ENCODE data around the gene ABCA13.

The ABCA13 gene

DNA sequence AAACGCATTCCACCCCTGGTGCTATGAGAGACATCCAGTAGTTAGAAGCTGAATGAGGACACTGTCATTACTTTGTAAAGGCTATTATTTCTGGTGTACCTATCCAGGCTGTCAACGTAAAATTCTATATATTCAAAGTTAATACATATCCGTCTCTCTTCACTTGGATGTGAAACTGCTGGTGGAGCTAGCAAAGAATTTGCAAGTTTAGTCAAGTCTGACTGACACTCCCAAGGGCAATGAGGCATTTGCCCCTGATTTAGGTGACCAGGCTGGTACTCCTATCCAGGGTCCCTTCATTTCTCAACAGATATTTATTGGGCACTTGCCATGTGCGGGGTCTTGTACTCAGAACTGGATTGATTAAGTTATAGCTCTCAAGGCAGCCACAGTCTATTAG, 493.0 kb downstream of the ABCA13 start:
- DNase-seq = no peak

DNA sequence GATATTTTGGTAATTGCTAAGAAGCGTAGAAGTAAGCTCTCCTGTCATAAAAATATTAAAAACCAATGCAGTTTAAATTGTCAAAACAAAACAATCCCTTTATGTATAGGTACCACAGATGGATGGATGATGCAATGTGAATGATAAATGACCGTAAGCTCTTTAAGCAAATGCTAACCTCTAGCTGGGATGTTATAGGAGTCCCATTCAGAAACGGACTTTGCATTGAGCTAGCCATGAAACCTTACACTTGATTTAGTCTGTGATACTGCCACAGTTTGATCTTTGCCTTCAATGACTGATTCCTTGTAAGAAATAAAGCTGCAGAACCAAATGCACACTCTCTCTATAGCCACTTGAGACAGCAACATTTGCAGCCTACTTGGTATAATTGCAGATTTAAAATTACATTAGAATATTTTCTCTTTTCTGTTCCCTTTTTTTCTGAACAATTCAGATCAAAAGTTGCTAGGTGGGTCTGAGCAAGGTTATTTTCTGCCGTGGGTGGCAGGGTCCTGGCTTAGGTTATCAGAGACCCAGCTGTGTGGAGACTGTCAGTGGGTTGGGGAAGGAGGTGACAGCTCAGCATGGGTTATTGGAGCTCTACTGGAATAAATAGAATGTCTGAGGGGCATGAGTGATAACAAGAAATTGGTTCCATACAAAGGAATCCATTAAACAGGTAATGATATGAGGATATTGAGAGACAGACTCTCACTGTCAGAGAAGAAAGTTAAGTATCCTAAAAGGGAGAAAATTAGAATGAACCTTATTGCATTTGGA, 494.3 kb downstream of the ABCA13 start:
- no peak for DNase-seq

- DNase-seq = no peak
Measured at GRCh38 chr7:48667407-48667806, 496.1 kb downstream of the ABCA13 start.

GRCh38 chr7:48671656-48672055, 500.4 kb downstream of the ABCA13 start:
- no peak for DNase-seq

DNA sequence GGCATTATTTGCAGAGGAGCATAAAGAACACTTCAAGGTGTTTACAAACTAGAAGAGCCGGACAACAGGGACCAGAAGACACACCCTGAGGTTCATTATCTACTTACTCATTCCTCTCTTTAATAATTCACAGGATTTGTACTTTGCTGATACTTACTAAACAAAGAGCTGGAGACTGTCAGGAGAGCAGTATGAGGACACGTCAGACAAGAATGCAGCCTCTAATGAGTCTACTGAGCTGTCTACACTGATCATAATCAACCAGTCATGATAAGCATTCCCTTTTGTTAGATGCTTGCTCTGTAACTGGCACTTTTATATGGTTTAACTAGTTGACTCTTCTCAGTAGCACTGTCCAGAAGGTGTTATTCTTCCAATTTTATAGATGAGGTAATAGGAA, 509.7 kb downstream of the ABCA13 start:
- no peak for DNase-seq

- DNase-seq = no peak
Measured at GRCh38 chr7:48691788-48692187, 520.5 kb downstream of the ABCA13 start.

Measured in NCI-H69 (cell line).